ENCODE measurements around the gene RNF167. TPM values are rescaled to one million over a fixed set of nuclear protein-coding genes. Genes with fewer than 3 reads are reported as not detected.

RNF167 gene
- total and polyA plus RNA-seq, 2 of the 13 experiments (the other 11 are each of a cell fraction or from before 2014, with no cell fraction given): 44.1 to 45.4 TPM

- Histone ChIP-seq H3K27me3 (ENCODE audit: control insufficient read depth in 1 of 2, insufficient read depth in 2 of 2, low read length in 2 of 2) (no peaks in the 10 kb centered on the region), H2AFZ (ENCODE audit: low read length) (no peak overlapping the region), H4K20me1 (ENCODE audit: insufficient read depth, low read length) (no peaks in the 10 kb centered on the region), H3K9me3 (ENCODE audit: low read length) (no peaks in the 10 kb centered on the region), H3K27ac (ENCODE audit: extremely low read length, insufficient read depth, low read length) (no peak overlapping the region), H3K9ac (ENCODE audit: insufficient read depth, low read depth, low read length) (no peak overlapping the region), H3K4me1 (ENCODE audit: insufficient read depth, low read length) (peaks cover 27% of the 10 kb centered on the region), H3K4me3 (replicated peaks in 1 of 3; ENCODE audit: insufficient read depth in 1 of 3, low read depth in 2 of 3, low read length in 3 of 3) (no peak overlapping the region), H3K4me2 (ENCODE audit: low read depth, low read length) (no peak overlapping the region), H3K36me3 (replicated peaks in 1 of 2; ENCODE audit: control insufficient read depth in 1 of 2, insufficient read depth in 2 of 2, low read length in 2 of 2) (peaks cover 11 to 20% of the 10 kb centered on the region in 2 experiments; a peak in 4 of 5 replicates), H3K79me2 (ENCODE audit: insufficient read depth, low read length) (no peaks in the 10 kb centered on the region)
- no peak for ATAC-seq
- intact Hi-C loops (cut with micrococcal nuclease; ENCODE audit: unreplicated experiment) (loop anchor here (10.0 kb wide), 1 partner anchor 164 kb away; no protein-coding TSS in a partner anchor), in situ Hi-C loops (cut with HindIII; ENCODE audit: extremely low pct_ligation_motif_present, low pct_unique_long_range_greater_than_20kb) (loop anchor here (10.0 kb wide), 1 partner anchor 154 kb away; no protein-coding TSS in a partner anchor)
- WGBS (ENCODE audit: low lambda C conversion rate): 97% methylated on average over 31 of the region's 65 CpGs
- TF ChIP-seq ZFP36L2 (CRISPR knock-in tag; IDR thresholded peaks at IDR 0.05) (no peak), AGO2 (optimal IDR thresholded peaks at IDR 0.05; ENCODE audit: low read depth, low read length) (peak; percentile 7)
- no peak for DNase-seq (ENCODE audit: low spot score)
- no peak for FAIRE-seq
- BruUV-seq (replicated peaks): no TSS peak
- ChIA-PET POLR2A (no interaction called here), CTCF (ENCODE audit: low intra/inter-chr PET ratio, low total read pairs) (no interaction called here)
Measured at GRCh38 chr17:4900231-4901107, 39.6 kb upstream of the RNF167 start.

- intact Hi-C loops (cut with micrococcal nuclease; ENCODE audit: unreplicated experiment) (loop anchor here (10.0 kb wide), 1 partner anchor 164 kb away; no protein-coding TSS in a partner anchor), in situ Hi-C loops (cut with HindIII; ENCODE audit: extremely low pct_ligation_motif_present, low pct_unique_long_range_greater_than_20kb) (loop anchor here (10.0 kb wide), 1 partner anchor 154 kb away; no protein-coding TSS in a partner anchor)
- FAIRE-seq (no peak), ATAC-seq (no peak), DNase-seq (ENCODE audit: low spot score) (no peak)
- Histone ChIP-seq H3K27ac (ENCODE audit: extremely low read length, insufficient read depth, low read length) (no peak overlapping the region), H3K4me2 (ENCODE audit: low read depth, low read length) (no peak overlapping the region), H2AFZ (ENCODE audit: low read length) (no peak overlapping the region), H3K4me3 (replicated peaks in 1 of 3; ENCODE audit: insufficient read depth in 1 of 3, low read depth in 2 of 3, low read length in 3 of 3) (no peak overlapping the region), H3K27me3 (ENCODE audit: control insufficient read depth in 1 of 2, insufficient read depth in 2 of 2, low read length in 2 of 2) (no peaks in the 10 kb centered on the region), H3K9ac (ENCODE audit: insufficient read depth, low read depth, low read length) (no peak overlapping the region), H3K9me3 (ENCODE audit: low read length) (no peaks in the 10 kb centered on the region), H3K4me1 (ENCODE audit: insufficient read depth, low read length) (peaks cover 28% of the 10 kb centered on the region), H3K36me3 (replicated peaks in 1 of 2; ENCODE audit: control insufficient read depth in 1 of 2, insufficient read depth in 2 of 2, low read length in 2 of 2) (peaks cover 7 to 12% of the 10 kb centered on the region in 2 experiments; a peak in 4 of 5 replicates), H3K79me2 (ENCODE audit: insufficient read depth, low read length) (no peaks in the 10 kb centered on the region), H4K20me1 (ENCODE audit: insufficient read depth, low read length) (no peaks in the 10 kb centered on the region)
- TF ChIP-seq MBD4 (IDR thresholded peaks at IDR 0.05; ENCODE audit: borderline replicate concordance, low read length) (no peak), STAT5B (CRISPR knock-in tag; IDR thresholded peaks at IDR 0.05) (no peak), SRY (CRISPR knock-in tag; IDR thresholded peaks at IDR 0.05) (no peak), KLF15 (CRISPR knock-in tag; IDR thresholded peaks at IDR 0.05; ENCODE audit: borderline replicate concordance) (no peak), AGO2 (optimal IDR thresholded peaks at IDR 0.05; ENCODE audit: low read depth, low read length) (no peak), ZNF274 (CRISPR knock-in tag; IDR thresholded peaks at IDR 0.05) (no peak), ARNT (IDR thresholded peaks at IDR 0.05) (no peak)
- TF ChIP-seq, protein P1, sequence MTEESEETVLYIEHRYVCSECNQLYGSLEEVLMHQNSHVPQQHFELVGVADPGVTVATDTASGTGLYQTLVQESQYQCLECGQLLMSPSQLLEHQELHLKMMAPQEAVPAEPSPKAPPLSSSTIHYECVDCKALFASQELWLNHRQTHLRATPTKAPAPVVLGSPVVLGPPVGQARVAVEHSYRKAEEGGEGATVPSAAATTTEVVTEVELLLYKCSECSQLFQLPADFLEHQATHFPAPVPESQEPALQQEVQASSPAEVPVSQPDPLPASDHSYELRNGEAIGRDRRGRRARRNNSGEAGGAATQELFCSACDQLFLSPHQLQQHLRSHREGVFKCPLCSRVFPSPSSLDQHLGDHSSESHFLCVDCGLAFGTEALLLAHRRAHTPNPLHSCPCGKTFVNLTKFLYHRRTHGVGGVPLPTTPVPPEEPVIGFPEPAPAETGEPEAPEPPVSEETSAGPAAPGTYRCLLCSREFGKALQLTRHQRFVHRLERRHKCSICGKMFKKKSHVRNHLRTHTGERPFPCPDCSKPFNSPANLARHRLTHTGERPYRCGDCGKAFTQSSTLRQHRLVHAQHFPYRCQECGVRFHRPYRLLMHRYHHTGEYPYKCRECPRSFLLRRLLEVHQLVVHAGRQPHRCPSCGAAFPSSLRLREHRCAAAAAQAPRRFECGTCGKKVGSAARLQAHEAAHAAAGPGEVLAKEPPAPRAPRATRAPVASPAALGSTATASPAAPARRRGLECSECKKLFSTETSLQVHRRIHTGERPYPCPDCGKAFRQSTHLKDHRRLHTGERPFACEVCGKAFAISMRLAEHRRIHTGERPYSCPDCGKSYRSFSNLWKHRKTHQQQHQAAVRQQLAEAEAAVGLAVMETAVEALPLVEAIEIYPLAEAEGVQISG (CRISPR knock-in tag; IDR thresholded peaks at IDR 0.05): no peak
- no TSS peak for BruUV-seq (replicated peaks)
- WGBS (ENCODE audit: low lambda C conversion rate): 96% methylated on average over 31 of the region's 37 CpGs
- POLR2A ChIA-PET: no interaction called here
- CTCF ChIA-PET (ENCODE audit: low intra/inter-chr PET ratio, low total read pairs): no interaction called here
Measured at GRCh38 chr17:4901108-4901647, 38.9 kb upstream of the RNF167 start.

All from HepG2 (cell line).